LNCAP (cell line): ENCODE measurements around the gene GZF1.

ENCODE experiments used
- CTCF ChIP-seq: fragments of 450-650 bp; IDR thresholded peaks from 2 replicates; pipeline ENCODE4 v1.5.1; 2017; ENCODE audit warnings: mild to moderate bottlenecking

Gene GZF1

GRCh38 chr20:23374441-23374840 is 12.5 kb downstream of the GZF1 start:
- TF ChIP-seq CTCF = no peak

- TF ChIP-seq CTCF = no peak
These were observed 13.8 kb downstream of the GZF1 start for GRCh38 chr20:23375827-23376226.

- no peak for TF ChIP-seq CTCF
These were observed 17.8 kb downstream of the GZF1 start for GRCh38 chr20:23379772-23380171.

GRCh38 chr20:23381876-23382275 is 19.9 kb downstream of the GZF1 start:
- no peak for TF ChIP-seq CTCF

- TF ChIP-seq CTCF = no peak
These were observed 24.5 kb downstream of the GZF1 start for GRCh38 chr20:23386304-23387117.

- TF ChIP-seq CTCF = no peak
These were observed 25.1 kb downstream of the GZF1 start for GRCh38 chr20:23387118-23387443.

GRCh38 chr20:23390091-23390774 is 28.3 kb downstream of the GZF1 start:
- TF ChIP-seq CTCF = no peak
